NB4 (cell line): ENCODE results near the gene EPS8.

Source experiments
- MYC ChIP-seq: IDR thresholded peaks from 2 replicates; pipeline ENCODE4 v1.6.1; 2011; ENCODE audit warnings: low read depth, low read length
- POLR2A ChIP-seq: IDR thresholded peaks from 2 replicates; pipeline ENCODE4 v1.6.1; 2011; ENCODE audit warnings: mild to moderate bottlenecking; ENCODE audit not compliant: insufficient read length; ENCODE audit errors: extremely low read depth
- TF ChIP-seq, protein P1 (sequence below): IDR thresholded peaks from one replicate; pipeline ENCODE4 v1.5.1; 2012; ENCODE audit warnings: low read depth, low read length

DNA sequence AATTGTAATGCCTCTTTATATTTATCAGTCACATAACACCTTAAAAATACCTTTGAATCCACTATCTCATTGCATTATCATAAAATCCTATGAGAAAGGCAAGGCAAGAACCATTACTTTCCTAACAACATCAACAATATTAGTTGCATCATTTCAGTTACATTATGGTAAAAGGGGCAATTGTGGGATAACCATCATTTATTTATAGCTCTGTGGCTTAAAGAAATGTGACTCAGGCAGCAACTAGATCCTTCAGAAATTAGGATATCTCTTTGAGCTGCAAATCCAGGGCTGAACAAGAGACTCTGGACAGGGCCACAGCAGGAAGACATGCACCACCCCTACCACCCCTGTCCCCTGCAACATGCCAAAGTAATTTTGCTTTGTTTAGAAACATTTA lies 36.4 kb downstream of the EPS8 start:
- TF ChIP-seq, protein P1, sequence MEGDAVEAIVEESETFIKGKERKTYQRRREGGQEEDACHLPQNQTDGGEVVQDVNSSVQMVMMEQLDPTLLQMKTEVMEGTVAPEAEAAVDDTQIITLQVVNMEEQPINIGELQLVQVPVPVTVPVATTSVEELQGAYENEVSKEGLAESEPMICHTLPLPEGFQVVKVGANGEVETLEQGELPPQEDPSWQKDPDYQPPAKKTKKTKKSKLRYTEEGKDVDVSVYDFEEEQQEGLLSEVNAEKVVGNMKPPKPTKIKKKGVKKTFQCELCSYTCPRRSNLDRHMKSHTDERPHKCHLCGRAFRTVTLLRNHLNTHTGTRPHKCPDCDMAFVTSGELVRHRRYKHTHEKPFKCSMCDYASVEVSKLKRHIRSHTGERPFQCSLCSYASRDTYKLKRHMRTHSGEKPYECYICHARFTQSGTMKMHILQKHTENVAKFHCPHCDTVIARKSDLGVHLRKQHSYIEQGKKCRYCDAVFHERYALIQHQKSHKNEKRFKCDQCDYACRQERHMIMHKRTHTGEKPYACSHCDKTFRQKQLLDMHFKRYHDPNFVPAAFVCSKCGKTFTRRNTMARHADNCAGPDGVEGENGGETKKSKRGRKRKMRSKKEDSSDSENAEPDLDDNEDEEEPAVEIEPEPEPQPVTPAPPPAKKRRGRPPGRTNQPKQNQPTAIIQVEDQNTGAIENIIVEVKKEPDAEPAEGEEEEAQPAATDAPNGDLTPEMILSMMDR = no peak
- TF ChIP-seq POLR2A (no peak), MYC (no peak)
